Measurements from ENCODE around the gene ALCAM.

DNA sequence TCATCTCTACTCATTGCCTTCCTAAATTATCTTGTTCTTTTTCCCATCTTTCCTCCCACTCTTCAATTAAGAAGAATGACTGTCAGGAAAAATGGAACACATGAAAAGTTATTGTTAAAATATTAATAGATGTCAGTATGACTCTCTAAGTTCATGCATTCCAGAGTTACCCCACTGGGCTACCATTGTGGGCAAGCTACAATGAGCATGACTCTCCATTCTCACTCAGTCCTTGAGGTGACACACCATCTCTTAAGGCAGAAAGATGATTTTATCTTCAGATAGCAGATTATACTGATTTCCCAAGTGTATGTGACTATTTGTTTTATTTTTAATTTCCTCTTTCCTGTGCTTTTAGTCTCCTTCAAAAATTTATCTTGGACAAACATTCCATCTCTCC is 144.3 kb downstream of the ALCAM start:
- TF ChIP-seq, protein P1, sequence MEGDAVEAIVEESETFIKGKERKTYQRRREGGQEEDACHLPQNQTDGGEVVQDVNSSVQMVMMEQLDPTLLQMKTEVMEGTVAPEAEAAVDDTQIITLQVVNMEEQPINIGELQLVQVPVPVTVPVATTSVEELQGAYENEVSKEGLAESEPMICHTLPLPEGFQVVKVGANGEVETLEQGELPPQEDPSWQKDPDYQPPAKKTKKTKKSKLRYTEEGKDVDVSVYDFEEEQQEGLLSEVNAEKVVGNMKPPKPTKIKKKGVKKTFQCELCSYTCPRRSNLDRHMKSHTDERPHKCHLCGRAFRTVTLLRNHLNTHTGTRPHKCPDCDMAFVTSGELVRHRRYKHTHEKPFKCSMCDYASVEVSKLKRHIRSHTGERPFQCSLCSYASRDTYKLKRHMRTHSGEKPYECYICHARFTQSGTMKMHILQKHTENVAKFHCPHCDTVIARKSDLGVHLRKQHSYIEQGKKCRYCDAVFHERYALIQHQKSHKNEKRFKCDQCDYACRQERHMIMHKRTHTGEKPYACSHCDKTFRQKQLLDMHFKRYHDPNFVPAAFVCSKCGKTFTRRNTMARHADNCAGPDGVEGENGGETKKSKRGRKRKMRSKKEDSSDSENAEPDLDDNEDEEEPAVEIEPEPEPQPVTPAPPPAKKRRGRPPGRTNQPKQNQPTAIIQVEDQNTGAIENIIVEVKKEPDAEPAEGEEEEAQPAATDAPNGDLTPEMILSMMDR (IDR thresholded peaks at IDR 0.05) = no peak
- no peak for TF ChIP-seq POLR2A (IDR thresholded peaks at IDR 0.05)

Measured in Peyer's patch (tissue), 4 donors.